Heart right ventricle (tissue), 16 donors: ENCODE measurements around the gene CACNA2D1. TPM values are rescaled to one million over a fixed set of nuclear protein-coding genes. Genes with fewer than 3 reads are reported as not detected.

ENCODE experiments used
- ATAC-seq, 8 donors: fragments of 200-7000 bp; cut with Tn5 transposase; one replicate each; pipeline ENCODE4 v1.9.1; 2020; ENCODE audit warnings: mild to moderate bottlenecking in 8 of 8, moderate library complexity in 8 of 8, moderate number of reproducible peaks in 1 of 8
- DNase-seq, 2 donors: peaks; one replicate each; pipeline ENCODE4 v3.0.0-alpha.2; 2020
- H3K27ac ChIP-seq, 10 donors: fragments of 200-600 bp; sonication (generic) in 2 of 10; one replicate each; pipeline versions ENCODE4 v1.5.0 to v1.8.0; 2020 to 2022; ENCODE audit warnings: mild to moderate bottlenecking in 3 of 10
- H3K27me3 ChIP-seq, 7 donors: fragments of 200-600 bp; one replicate each; pipeline ENCODE4 v1.8.0; 2021 to 2022; ENCODE audit warnings: mild to moderate bottlenecking in 2 of 7
- H3K36me3 ChIP-seq, 9 donors: fragments of 200-600 bp; sonication (generic) in 1 of 9; one replicate each; pipeline versions ENCODE4 v1.5.0 to v1.8.0; 2020 to 2022; ENCODE audit warnings: mild to moderate bottlenecking in 2 of 9
- H3K4me1 ChIP-seq, 9 donors: fragments of 200-600 bp; sonication (generic) in 1 of 9; one replicate each; pipeline versions ENCODE4 v1.5.0 to v1.8.0; 2020 to 2022; ENCODE audit warnings: mild to moderate bottlenecking in 4 of 9
- H3K4me3 ChIP-seq, 10 donors: fragments of 200-600 bp; sonication (generic) in 2 of 10; one replicate each; pipeline versions ENCODE4 v1.5.0 to v1.8.0; 2020 to 2022; ENCODE audit warnings: mild to moderate bottlenecking in 7 of 10, moderate library complexity in 2 of 10
- H3K9me3 ChIP-seq, 11 donors: fragments of 200-600 bp in 10 of 11; sonication (generic) in 2 of 11; one replicate each; pipeline versions ENCODE4 v1.5.0 to v1.8.0; 2013 to 2022; ENCODE audit warnings: mild to moderate bottlenecking in 2 of 11, control low read depth in 1 of 11, moderate library complexity in 1 of 11
- CTCF ChIP-seq, 9 donors: fragments of 200-600 bp; sonication (generic) in 2 of 9; IDR thresholded peaks; one replicate each; pipeline versions ENCODE4 v1.5.0 to v1.8.0; 2021 to 2022; ENCODE audit warnings: antibody characterized with exemption in 9 of 9, mild to moderate bottlenecking in 5 of 9, moderate library complexity in 1 of 9
- WGBS, 2 donors: extraction: QIAGEN DNeasy Blood & Tissue Kit; methylation state at CpG; one replicate each; pipeline ENCODE4 v1.1.7; 2013; ENCODE audit warnings: inconsistent platforms in 1 of 2; 5-methylcytosine and 5-hydroxymethylcytosine counted together
- intact Hi-C, 10 donors: fragments of 100-400 bp; cut with DNase I; formaldehyde crosslinking; loops; one replicate each; pipeline versions ENCODE4 v1.11.1 to v1.14.2; 2022
- polyA plus RNA-seq, 2 donors: library from polyadenylated mRNA; stranded (reverse); fragments of 200-250 nt; gene quantifications; one replicate each; pipeline ENCODE4 v1.2.3, GENCODE V29; 2013
- total RNA-seq, 10 donors: library from RNA; stranded (reverse); fragmentation: NEBNext Ultra II Directional in 3 of 10; extraction: Animal tissue kit (Norgen Biotek cat#: 25700) in 3 of 10; gene quantifications; one replicate each; pipeline versions ENCODE4 v1.2.1 to v1.2.4, GENCODE V29; 2021 to 2023
- donor health status: Arrhythmogenic right ventricular cardiomyopathy.
- donor health status: ischemic (EF 13 %, LVEDD 7.1; RV severe dilation, severe dysfunction).
- donor health status: healthy with polysubstance abuse.
- donor health status: DM: no; HTN: yes; CAD: no.
- donor health status: DM: no; HTN: no; CAD: no.
- donor health status: ischemic (EF 25% LVEDD 6.9; RV normal size, moderate dysfunction).
- donor health status: ischemic (EF 25% LVEDD 5.7; RV mildly dilated, moderate dysfunction).
- donor health status: healthy.
- donor health status: DM: yes; HTN: yes; CAD: no.
- donor health status: Ischemic cardiomyopathy.
- donor health status: ischemic (EF 35%, LVEDD 5.7; RV mildly dilated, moderate dysfunction).
- donor health status: nonischemic (EF 11% LVEDD 7.7; RV severe dilation, severe dysfunction).
- donor health status: DM: yes; HTN: yes; CAD: no.
- donor health status: PGD.
- donor health status: ischemic (EF 29% LVEDD 5.4; RV normal size, mild dysfunction).
- donor health status: nonischemic (EF 23%, LVEDD 6.1; RV moderate dilation, normal function).

The CACNA2D1 gene
- total and polyA plus RNA-seq, 12 donors: 7.0 to 131 (median 69.3) TPM

GRCh38 chr7:82209179-82209747 is 234.3 kb downstream of the CACNA2D1 start:
- ATAC-seq: no peak
- H3K9me3 ChIP-seq: peaks cover 0 to 8% (median 0%) of the 10 kb centered on the region in 11 donors
- peaks cover 0 to 34% (median 9%) of the 10 kb centered on the region in 9 donors for H3K4me1 ChIP-seq
- no peaks in the 10 kb centered on the region for H3K36me3 ChIP-seq
- DNase-seq: no peak
- H3K27ac ChIP-seq: no peak overlapping the region
- no peak for TF ChIP-seq CTCF (IDR thresholded peaks at IDR 0.05)
- no peaks in the 10 kb centered on the region for H3K27me3 ChIP-seq
- H3K4me3 ChIP-seq: no peak overlapping the region
- 89% methylated on average over 5 of the region's 5 CpGs for WGBS, 2 donors
- intact Hi-C loops: no loop called here

GRCh38 chr7:82204694-82205093 is 238.9 kb downstream of the CACNA2D1 start:
- no peaks in the 10 kb centered on the region for H3K27me3 ChIP-seq
- H3K36me3 ChIP-seq: no peaks in the 10 kb centered on the region
- H3K27ac ChIP-seq: peak overlapping the region in 5 of 10 donors; percentile 24 to 76 (median 72)
- intact Hi-C loops: no loop called here
- WGBS, 2 donors: 78 to 82% methylated on average over 4 of the region's 4 CpGs
- DNase-seq (peak; percentile 17 to 83), ATAC-seq (peak; percentile 57 to 96 (median 92))
- H3K9me3 ChIP-seq: no peaks in the 10 kb centered on the region
- H3K4me1 ChIP-seq: peaks cover 0 to 21% (median 3%) of the 10 kb centered on the region in 9 donors
- TF ChIP-seq CTCF (IDR thresholded peaks at IDR 0.05): no peak
- no peak overlapping the region for H3K4me3 ChIP-seq

GRCh38 chr7:82202965-82203364 is 240.6 kb downstream of the CACNA2D1 start:
- 97% methylated on average over 9 of the region's 9 CpGs for WGBS, 2 donors
- intact Hi-C loops: no loop called here
- peaks cover 0 to 14% (median 3%) of the 10 kb centered on the region in 9 donors for H3K4me1 ChIP-seq
- no peaks in the 10 kb centered on the region for H3K36me3 ChIP-seq
- H3K4me3 ChIP-seq: no peak overlapping the region
- no peak overlapping the region for H3K27ac ChIP-seq
- no peaks in the 10 kb centered on the region for H3K9me3 ChIP-seq
- TF ChIP-seq CTCF (IDR thresholded peaks at IDR 0.05): no peak
- no peaks in the 10 kb centered on the region for H3K27me3 ChIP-seq
- ATAC-seq (no peak), DNase-seq (no peak)

GRCh38 chr7:82202107-82202506 is 241.5 kb downstream of the CACNA2D1 start:
- Histone ChIP-seq H3K4me3 (no peak overlapping the region), H3K27me3 (no peaks in the 10 kb centered on the region), H3K4me1 (peaks cover 0 to 9% (median 3%) of the 10 kb centered on the region in 9 donors), H3K36me3 (no peaks in the 10 kb centered on the region), H3K27ac (no peak overlapping the region), H3K9me3 (no peaks in the 10 kb centered on the region)
- WGBS, 2 donors: 96% methylated on average over 13 of the region's 13 CpGs
- ATAC-seq: no peak
- no peak for TF ChIP-seq CTCF (IDR thresholded peaks at IDR 0.05)
- intact Hi-C loops: no loop called here
- no peak for DNase-seq
